Cardiac septum (tissue), 1 donor: ENCODE data around the gene PDZK1IP1. TPM values are rescaled to one million over a fixed set of nuclear protein-coding genes. Genes with fewer than 3 reads are reported as not detected.
"Not testable (repeated sequence)": the region's sequence is repeated elsewhere in the genome, so short reads cannot be mapped to it uniquely, and the experiment has no call there.

Source experiments
- DNase-seq: peaks from one replicate; pipeline ENCODE4 v3.0.0-alpha.2; 2020; ENCODE audit warnings: low spot score
- intact Hi-C: fragments of 100-400 bp; cut with DNase I; formaldehyde crosslinking; loops from one replicate; pipeline ENCODE4 v1.14.0; 2022
- total RNA-seq: library from RNA; stranded (reverse); fragmentation: NEBNext Ultra II Directional; extraction: Animal tissue kit (Norgen Biotek cat#: 25700); gene quantifications from one replicate; pipeline ENCODE4 v1.2.1, GENCODE V29; 2021
- donor health status: DM: no; HTN: no; CAD: no.

Gene PDZK1IP1
- total RNA-seq, 1 donor from 2014 or later, result not detected

DNA sequence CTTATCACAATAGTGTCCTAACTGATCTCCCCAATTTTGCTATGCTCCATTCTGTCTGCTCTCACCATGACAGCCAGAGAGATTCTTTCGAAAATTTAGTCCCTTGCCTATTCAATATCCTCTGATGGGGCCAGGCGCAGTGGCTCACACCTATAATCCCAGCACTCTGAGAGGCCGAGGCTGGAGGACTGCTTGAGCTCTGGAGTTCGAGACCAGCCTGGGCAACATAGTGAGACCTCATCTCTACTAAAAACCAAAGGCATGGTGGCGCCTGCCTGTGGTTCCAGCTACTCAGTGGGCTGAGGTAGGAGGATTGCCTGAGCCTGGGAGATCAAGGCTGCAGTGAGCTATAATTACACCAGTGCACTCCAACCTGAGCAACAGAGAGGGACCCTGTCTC is 16.1 kb upstream of the PDZK1IP1 start:
- intact Hi-C loops, result no loop called here
- no peak for DNase-seq

DNA sequence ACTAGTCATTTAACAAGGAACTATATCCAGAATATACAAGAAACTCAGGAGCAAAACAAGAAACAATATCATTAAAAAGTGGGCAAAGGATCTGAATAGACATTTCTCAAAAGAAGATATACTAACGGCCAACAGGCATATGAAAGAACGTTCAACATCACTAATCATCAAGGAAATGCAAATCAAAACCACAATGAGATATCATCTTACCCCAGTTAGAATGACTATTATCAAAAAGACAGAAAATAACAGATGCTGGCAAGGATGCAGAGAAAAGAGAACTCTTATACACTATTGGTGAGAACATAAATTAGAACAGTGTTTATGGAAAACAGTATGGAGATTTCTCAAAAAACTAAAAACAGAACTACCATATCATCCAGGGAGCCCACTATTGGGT is 13.7 kb upstream of the PDZK1IP1 start:
- DNase-seq, intact Hi-C loops: not testable (repeated sequence)

- intact Hi-C loops, result no loop called here
- DNase-seq, result no peak
Observed at GRCh38 chr1:47201179-47201578, 11.3 kb upstream of the PDZK1IP1 start.

GRCh38 chr1:47198214-47198613 is 8.4 kb upstream of the PDZK1IP1 start:
- intact Hi-C loops, result no loop called here

GRCh38 chr1:47196622-47197021 is 6.8 kb upstream of the PDZK1IP1 start:
- intact Hi-C loops, result no loop called here
- peak; percentile 9 for DNase-seq

More at GRCh38 chr1:47198214-47198613, 8.4 kb upstream of the PDZK1IP1 start:
- DNase-seq, result no peak

DNA sequence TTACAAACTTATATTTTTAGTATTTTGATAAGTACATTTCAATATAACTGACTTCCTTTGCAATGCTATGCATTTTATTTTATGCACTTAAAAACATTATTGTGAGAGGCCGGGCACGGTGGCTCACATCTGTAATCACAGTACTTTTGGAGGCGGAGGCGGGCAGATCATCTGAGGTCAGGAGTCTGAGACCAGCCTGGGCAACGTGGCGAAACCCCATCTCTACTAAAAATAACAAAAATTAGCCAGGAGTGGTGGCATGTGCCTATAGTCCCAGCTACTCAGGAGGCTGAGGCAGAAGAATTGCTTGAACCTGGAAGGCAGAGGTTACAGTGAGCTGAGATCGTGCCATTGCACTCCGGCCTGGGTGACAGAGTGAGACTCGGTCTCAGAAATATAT is 6.1 kb upstream of the PDZK1IP1 start:
- peak; percentile 24 for DNase-seq
- intact Hi-C loops, result not testable (repeated sequence)

DNA sequence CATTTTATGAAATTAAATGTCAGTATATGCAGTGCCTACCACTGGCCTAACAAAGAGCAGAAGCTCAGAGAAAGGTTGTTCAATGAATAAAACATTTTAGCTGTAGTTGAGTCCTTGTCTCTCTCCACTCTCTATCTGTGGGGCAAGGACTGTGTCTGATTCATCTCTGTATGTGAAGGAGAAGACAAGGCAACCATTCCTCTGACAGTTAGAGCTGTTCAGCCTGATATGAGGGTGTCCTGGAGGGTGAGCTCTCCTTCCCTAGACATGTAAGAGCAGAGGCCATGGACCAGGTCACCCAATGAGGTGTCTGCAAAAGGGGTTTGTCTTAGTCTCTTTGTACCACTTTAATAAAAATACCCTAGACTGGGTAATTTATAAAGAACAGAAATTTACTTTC is 4.5 kb upstream of the PDZK1IP1 start:
- DNase-seq, result peak; percentile 33
- intact Hi-C loops, result loop anchor here (5.0 kb wide), 1 partner anchor 518 kb away; no protein-coding TSS in a partner anchor

DNA sequence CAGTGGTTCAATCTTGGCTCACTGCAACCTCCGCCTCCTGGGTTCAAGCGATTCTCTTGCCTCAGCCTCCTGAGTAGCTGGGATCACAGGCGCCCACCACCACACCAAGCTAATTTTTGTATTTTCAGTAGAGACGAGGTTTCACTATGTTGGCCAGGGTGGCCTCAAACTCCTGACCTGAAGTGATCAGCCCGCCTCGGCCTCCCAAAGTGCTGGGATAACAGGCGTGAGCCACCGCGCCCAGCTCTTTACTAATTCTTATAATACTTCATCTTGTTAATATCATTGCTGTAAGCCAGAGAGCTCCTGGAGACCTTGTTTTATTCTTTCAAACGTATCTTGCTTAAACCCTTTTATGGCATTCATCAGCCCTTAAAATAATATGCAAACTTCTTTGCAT is 3.7 kb upstream of the PDZK1IP1 start:
- peak; percentile 59 for DNase-seq
- intact Hi-C loops, result loop anchor here (2.0 to 5.0 kb wide), 2 partner anchors 69 to 519 kb away; no protein-coding TSS in a partner anchor

- intact Hi-C loops, result loop anchor here (2.0 to 5.0 kb wide), 2 partner anchors 70 to 520 kb away; no protein-coding TSS in a partner anchor
- peak; percentile 86 for DNase-seq
Observed at GRCh38 chr1:47192458-47193384, 2.9 kb upstream of the PDZK1IP1 start.

- intact Hi-C loops, result loop anchor here (2.0 to 5.0 kb wide), 2 partner anchors 71 to 520 kb away; no protein-coding TSS in a partner anchor
- peak; percentile 27 for DNase-seq
Observed at GRCh38 chr1:47191940-47192457, 2.2 kb upstream of the PDZK1IP1 start.

DNA sequence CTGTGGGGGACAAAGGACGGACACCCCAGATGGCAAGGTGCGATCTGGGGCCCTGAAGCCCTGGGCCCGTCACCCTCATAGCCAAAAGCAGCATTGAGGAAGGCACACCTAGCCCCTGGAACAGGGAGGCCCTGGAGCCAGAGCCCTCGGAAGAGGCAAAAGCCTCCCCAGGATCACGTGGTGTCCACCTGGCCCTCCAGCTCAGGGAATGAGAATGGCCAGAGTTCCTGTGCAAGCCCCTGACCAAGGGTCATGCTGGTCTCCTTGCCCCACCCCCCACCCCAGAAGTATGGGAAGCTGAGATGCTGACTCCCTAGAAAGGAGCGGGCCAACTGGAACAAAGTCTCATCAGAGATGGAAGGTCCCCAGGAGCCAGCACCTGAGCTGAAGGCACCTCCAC is 1.0 kb upstream of the PDZK1IP1 start:
- intact Hi-C loops, result loop anchor here (5.0 kb wide), 1 partner anchor 521 kb away; no protein-coding TSS in a partner anchor
- no peak for DNase-seq

DNA sequence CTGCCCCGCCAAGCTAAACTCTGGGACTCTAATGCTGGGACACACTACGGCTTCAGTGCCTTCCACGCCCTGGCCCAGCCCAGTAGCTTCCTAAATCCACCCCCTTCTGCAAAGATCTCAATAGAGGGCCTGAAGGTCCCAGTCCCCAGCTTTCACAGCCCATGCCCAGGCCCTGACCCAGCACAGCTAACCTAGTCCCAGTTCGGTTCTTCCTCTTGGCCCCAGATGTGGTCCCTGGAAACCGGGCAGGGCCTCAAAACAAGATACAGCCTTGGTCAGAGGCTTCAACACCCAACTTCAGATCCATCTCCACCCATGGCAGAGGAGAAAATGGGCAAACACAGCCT is 646 bp upstream of the PDZK1IP1 start:
- DNase-seq, result no peak
- intact Hi-C loops, result loop anchor here (5.0 kb wide), 1 partner anchor 522 kb away; no protein-coding TSS in a partner anchor

DNA sequence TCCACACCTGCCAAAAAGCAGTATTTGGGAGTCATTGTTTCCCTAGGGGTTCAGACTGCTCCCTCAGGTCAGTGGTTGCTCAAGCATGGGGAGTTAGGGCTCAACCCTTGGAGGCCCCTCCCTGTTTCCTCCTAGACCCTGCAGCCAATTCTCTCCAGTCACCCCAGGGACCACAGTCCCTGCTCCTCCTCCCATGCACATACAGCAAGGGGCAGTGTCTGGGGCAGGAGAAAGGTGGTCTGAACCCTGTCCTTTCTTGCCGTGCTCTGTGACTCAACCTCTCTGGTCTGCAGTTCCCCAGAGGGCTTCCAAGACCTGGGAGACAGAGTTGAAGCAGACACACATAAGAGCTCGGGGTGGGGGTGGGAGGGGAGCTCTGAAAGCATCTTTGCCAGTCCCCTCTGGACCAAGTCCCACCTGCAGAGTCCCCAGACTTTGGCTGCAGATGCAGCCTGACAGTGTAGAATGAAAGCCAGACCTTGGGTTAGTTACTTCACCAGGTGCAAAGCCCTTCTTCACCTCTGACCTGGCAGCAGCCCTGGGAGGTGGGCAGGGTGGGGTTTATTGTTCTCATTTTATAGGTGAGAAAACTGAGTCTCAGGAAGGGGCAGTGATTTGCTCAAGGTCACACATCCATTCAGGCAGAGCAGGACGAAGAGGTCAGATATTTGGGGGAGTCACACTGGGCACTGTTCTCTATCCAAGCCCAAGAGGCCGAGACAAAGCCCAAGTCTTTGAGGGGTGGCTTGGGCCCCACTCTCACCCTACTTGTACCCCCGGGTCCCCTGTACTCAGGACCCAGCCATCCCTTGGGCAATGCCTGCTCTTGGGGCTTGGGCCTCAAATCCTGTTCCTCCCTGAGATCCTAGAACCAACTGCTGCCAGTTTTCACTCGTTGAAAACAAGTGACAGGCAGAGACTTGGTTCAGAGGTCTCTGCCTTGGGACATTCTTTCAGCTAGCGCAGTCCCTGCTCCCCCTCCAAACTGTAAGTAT is 748 bp downstream of the PDZK1IP1 start:
- intact Hi-C loops, result no loop called here
- peak; percentile 66 for DNase-seq

DNA sequence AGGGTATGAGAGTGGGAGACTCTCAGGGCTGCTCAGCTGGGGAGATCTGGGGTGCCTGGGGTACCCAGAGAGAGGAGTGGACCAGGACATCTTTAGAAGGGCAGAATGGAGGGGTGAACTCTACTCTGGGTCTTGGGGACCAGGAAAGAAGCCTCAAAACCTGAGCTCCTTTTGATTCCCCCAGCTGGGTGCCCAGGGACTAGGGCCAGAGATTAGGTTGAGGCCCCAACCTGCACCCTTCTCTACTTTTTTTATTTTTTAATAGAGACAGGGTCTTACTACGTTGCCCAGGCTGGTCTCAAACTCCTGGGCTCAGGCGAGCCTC is 1.9 kb downstream of the PDZK1IP1 start:
- no peak for DNase-seq

DNA sequence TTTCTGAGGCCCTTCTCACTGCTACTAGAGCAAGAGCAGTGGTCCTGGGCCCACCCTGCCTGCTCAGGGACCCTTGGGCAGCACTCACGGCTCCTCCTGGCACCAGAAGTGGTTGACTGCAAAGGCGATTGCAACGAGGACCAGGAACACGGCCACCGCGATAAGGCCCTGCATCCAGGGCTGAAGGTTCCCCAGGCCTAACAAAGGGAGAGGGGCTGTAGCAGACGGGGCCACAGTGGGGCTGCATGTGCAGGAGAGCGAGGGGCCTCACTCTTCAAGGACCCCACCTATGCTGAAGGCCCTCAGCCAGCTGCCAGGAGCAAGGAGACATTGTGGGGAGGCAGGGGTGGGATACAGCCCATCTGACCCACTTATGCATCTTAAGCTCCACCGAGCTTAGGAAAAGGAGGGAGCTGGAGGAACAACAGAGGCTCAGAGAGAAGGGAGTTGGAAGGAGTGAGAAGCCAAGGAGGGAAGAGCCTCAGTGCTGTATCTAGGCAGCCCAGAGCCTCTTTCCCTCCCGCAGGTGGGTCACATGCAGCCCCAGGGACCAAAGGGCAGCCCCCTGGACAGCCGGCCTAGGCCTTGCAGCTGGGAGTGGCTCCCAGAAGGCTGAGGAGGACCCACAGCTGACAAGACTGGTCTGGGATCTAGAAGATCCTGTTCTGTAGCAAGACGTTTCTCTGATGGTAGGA is 2.5 kb downstream of the PDZK1IP1 start:
- intact Hi-C loops, result no loop called here
- no peak for DNase-seq

More for the DNA sequence above, 1.9 kb downstream of the PDZK1IP1 start:
- intact Hi-C loops, result no loop called here

GRCh38 chr1:47186267-47187185 is 3.3 kb downstream of the PDZK1IP1 start:
- intact Hi-C loops, result no loop called here
- DNase-seq, result no peak

DNA sequence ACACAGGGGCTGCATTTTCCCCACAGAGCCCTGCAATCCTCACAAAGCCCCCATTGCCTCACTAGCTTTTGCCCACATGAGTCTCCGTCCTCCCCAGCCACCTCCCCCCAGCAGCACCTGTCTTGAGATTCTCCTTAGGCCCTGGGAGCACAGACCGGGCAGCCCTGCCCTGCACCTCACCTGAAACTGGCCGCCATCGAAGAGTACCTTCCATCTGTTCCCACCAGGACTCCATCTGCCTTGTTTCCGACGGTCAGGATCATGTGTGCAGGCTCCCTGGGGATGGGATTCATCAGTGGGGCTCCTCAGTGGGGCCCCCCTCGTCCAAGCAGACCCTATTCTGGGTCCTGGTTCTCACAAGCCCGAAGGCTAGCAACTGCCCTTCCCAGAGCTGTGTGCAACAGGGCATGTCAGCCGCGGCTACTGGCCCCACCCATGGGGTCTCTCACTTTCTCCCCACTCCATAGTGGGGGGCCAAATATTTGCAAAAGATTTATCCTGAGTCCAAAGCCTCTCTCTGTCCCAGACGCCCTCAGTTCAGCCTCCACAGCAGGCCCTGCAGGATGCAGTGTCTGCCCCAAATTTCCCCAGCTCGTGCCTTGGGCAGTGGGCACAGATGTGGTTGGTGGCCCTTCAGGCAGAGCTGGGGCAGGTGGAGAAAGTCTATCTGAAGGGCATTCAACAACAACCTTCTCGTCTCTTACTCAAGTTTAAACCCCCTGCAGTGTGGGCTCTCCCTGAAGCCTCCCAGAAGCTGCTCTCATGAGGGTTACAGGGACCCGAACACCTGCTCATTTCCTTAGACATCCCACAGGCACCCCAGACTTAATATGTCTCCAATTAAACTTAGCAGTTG is 4.8 kb downstream of the PDZK1IP1 start:
- no peak for DNase-seq
- intact Hi-C loops, result no loop called here
